ENCODE data around the gene MXRA8. TPM values are rescaled to one million over a fixed set of nuclear protein-coding genes. Genes with fewer than 3 reads are reported as not detected.
A peak's percentile ranks its signal among the peaks of the same experiment; 100 is the strongest.

Gene MXRA8
- total RNA-seq, 3 donors from 2014 or later (not counting 1 experiment from before 2014, with no cell fraction given), result 0.26 TPM; not detected in 2

DNA sequence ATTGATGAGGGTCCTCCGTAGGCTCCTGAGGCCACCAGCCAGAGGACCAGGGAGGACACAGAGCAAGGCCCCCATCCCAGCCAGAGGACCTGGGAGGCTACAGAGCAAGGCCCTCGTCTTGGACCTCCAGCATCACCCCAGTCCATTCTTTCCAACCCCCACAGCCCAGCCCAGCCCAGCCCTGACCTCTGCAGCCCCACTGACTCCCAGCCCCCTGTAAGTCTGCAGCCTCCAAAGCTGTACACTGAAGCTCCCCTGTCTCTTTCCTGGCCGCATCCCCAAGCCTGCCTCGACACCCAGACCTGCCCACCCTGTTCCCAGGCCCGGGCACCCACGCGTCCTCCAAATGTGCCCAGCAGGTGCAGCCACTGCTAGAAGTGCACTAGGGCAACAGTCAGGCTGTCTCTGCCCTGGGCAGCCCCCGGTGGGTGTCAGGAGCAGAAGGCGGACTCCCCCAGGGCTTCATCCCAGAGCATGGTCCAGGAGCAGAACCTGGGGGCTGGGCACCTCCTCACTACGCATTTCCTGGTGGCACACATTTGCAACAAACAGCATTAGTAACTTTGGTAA, 11.2 kb downstream of the MXRA8 start:
- Mint-ChIP-seq H3K4me3 (peak overlapping the region; percentile 76), H3K27me3 (ENCODE audit: low read depth in 2 of 2) (no peaks in the 10 kb centered on the region), H3K4me1 (peaks cover 0 to 28% of the 10 kb centered on the region in 2 donors), H3K27ac (peak overlapping the region in 1 of 2 donors; percentile 38), H3K36me3 (no peaks in the 10 kb centered on the region), H3K9me3 (no peaks in the 10 kb centered on the region)
- DNase-seq, result no peak
- H3K9me3 ChIP-seq (ENCODE audit: control insufficient read depth, insufficient read depth, low read length), result no peaks in the 10 kb centered on the region
- H3K36me3 ChIP-seq (ENCODE audit: control insufficient read depth, insufficient read depth, low read length), result no peaks in the 10 kb centered on the region
- no peak overlapping the region for H3K27ac ChIP-seq (ENCODE audit: low read length)
- no peak for ATAC-seq
- TF ChIP-seq, protein P1, sequence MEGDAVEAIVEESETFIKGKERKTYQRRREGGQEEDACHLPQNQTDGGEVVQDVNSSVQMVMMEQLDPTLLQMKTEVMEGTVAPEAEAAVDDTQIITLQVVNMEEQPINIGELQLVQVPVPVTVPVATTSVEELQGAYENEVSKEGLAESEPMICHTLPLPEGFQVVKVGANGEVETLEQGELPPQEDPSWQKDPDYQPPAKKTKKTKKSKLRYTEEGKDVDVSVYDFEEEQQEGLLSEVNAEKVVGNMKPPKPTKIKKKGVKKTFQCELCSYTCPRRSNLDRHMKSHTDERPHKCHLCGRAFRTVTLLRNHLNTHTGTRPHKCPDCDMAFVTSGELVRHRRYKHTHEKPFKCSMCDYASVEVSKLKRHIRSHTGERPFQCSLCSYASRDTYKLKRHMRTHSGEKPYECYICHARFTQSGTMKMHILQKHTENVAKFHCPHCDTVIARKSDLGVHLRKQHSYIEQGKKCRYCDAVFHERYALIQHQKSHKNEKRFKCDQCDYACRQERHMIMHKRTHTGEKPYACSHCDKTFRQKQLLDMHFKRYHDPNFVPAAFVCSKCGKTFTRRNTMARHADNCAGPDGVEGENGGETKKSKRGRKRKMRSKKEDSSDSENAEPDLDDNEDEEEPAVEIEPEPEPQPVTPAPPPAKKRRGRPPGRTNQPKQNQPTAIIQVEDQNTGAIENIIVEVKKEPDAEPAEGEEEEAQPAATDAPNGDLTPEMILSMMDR (IDR thresholded peaks at IDR 0.05), result no peak
- H3K27me3 ChIP-seq (ENCODE audit: control insufficient read depth, insufficient read depth, low read length), result peaks cover 3% of the 10 kb centered on the region
- intact Hi-C loops (cut with micrococcal nuclease), result no loop called here
- WGBS (ENCODE audit: insufficient coverage), result 94% methylated on average over 10 of the region's 10 CpGs
- H3K4me1 ChIP-seq (ENCODE audit: control insufficient read depth, insufficient read depth, low read length), result peaks cover 18% of the 10 kb centered on the region
- no peak overlapping the region for H3K4me3 ChIP-seq (ENCODE audit: low read length)

DNA sequence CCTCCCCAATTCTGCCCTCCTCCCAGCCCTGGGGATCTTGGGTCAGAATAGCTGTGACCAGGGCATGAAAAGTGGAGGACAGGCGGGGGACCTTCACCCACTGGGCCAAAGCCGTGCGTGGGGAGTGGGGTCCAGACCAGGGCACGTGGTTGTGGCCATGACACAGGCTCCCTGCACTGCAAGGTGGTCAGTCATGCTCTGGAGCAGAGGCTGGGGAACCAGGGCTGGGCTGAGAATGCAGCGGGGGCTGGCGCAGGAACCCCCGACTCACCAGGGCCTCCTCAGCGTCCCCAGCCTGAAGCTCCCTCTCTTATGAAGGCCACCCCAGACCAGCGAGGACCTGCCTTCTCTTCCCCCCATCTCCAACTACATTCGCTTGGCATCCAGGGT, 11.9 kb downstream of the MXRA8 start:
- no peaks in the 10 kb centered on the region for H3K36me3 ChIP-seq (ENCODE audit: control insufficient read depth, insufficient read depth, low read length)
- no peak overlapping the region for H3K4me3 ChIP-seq (ENCODE audit: low read length)
- H3K4me1 Mint-ChIP-seq, result peaks cover 0 to 26% of the 10 kb centered on the region in 2 donors
- no peaks in the 10 kb centered on the region for H3K9me3 ChIP-seq (ENCODE audit: control insufficient read depth, insufficient read depth, low read length)
- H3K36me3 Mint-ChIP-seq, result no peaks in the 10 kb centered on the region
- no peaks in the 10 kb centered on the region for H3K27me3 Mint-ChIP-seq (ENCODE audit: low read depth in 2 of 2)
- peak overlapping the region in 1 of 2 donors; percentile 38 for H3K27ac Mint-ChIP-seq
- WGBS (ENCODE audit: insufficient coverage), result 97% methylated on average over 10 of the region's 10 CpGs
- H3K27ac ChIP-seq (ENCODE audit: low read length), result no peak overlapping the region
- H3K4me3 Mint-ChIP-seq, result no peak overlapping the region
- peaks cover 14% of the 10 kb centered on the region for H3K4me1 ChIP-seq (ENCODE audit: control insufficient read depth, insufficient read depth, low read length)
- ATAC-seq (no peak), DNase-seq (no peak)
- no peaks in the 10 kb centered on the region for H3K9me3 Mint-ChIP-seq
- no peaks in the 10 kb centered on the region for H3K27me3 ChIP-seq (ENCODE audit: control insufficient read depth, insufficient read depth, low read length)
- TF ChIP-seq, protein P1 (IDR thresholded peaks at IDR 0.05), result no peak
- intact Hi-C loops (cut with micrococcal nuclease), result no loop called here

DNA sequence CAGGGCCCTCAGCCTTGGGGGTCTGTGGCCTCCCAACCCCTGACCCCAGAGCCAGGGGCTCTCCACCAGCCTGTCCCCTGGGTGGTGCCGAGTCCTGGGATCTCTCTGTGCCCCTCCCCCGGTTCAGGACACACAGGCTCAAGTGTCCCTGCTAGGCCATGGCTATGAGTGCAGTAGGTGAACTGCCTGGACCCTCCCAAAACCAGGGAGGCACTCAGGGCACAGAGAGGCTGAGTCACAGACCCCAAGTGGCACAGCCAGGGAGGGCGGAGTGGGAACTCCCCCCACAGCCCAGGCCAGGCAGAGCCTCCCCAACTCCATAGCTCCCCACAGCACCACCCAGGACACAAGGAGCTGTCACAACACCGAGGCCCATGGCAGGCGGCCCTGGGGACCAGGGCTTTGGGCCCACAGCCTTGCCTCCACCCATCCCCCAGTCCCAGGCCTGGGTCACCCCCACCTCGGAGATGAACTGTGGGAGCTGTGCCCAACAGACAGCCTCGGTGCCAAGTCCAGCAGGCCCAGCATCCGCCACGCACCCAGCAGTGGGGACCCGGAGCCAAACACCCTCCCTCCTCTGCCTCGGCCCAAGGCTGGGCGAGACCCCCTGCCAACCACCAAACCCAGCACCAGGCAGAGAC, 12.4 kb downstream of the MXRA8 start:
- Histone ChIP-seq H3K4me1 (ENCODE audit: control insufficient read depth, insufficient read depth, low read length) (peaks cover 11% of the 10 kb centered on the region), H3K27me3 (ENCODE audit: control insufficient read depth, insufficient read depth, low read length) (no peaks in the 10 kb centered on the region), H3K27ac (ENCODE audit: low read length) (no peak overlapping the region), H3K9me3 (ENCODE audit: control insufficient read depth, insufficient read depth, low read length) (no peaks in the 10 kb centered on the region), H3K4me3 (ENCODE audit: low read length) (no peak overlapping the region), H3K36me3 (ENCODE audit: control insufficient read depth, insufficient read depth, low read length) (no peaks in the 10 kb centered on the region)
- intact Hi-C loops (cut with micrococcal nuclease), result no loop called here
- 96% methylated on average over 12 of the region's 12 CpGs for WGBS (ENCODE audit: insufficient coverage)
- TF ChIP-seq, protein P1 (IDR thresholded peaks at IDR 0.05), result no peak
- Mint-ChIP-seq H3K4me1 (peaks cover 0 to 26% of the 10 kb centered on the region in 2 donors), H3K4me3 (no peak overlapping the region), H3K27me3 (ENCODE audit: low read depth in 2 of 2) (no peaks in the 10 kb centered on the region), H3K27ac (no peak overlapping the region), H3K9me3 (no peaks in the 10 kb centered on the region), H3K36me3 (no peaks in the 10 kb centered on the region)
- ATAC-seq (no peak), DNase-seq (no peak)

All from natural killer cell (primary cell).